ENCODE data around the gene SCP2.
"Not testable (repeated sequence)": the region's sequence is repeated elsewhere in the genome, so short reads cannot be mapped to it uniquely, and the experiment has no call there.

Gene SCP2

DNA sequence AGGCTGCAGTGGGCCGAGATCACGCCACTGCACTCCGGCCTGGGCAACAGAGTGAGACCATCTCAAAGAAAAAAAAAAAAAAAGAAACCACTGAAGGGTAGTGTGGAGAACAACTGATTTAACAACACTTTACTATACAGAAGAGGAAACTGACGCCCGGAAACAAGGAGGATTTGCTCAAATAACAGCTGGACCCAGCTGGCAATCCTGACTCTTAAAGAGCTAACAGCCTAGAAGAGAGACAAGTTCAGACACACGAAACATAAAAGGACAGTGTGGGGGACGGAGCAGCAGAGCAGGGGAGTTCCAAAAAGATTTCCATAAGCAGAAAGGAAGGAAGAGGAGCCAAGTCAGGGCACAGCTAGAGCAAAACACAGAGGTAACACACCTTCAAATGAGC, 9.9 kb upstream of the SCP2 start:
- DNase-seq (ENCODE audit: low read depth in 3 of 3), result no peak

DNA sequence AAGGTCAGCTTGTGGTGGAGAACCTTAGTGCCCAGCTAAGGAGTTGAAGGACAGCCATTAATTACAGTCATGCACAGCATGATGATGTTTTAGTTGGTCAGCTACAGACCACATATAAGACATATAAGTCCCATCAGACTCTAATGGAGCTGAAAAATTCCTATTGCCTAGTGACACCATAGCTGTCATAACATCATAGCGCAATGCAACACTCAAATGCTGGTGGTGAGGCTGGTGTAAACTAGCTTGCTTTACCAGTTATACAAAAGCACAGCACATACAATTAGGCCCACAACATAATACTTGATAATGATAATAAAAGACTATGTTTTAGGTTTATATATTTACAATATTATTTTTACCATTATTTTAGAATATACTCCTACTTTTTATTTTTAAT, 9.5 kb upstream of the SCP2 start:
- DNase-seq (ENCODE audit: low read depth in 3 of 3), result no peak

GRCh38 chr1:52918201-52918600, 8.9 kb upstream of the SCP2 start:
- DNase-seq (ENCODE audit: low read depth in 3 of 3), result no peak

DNA sequence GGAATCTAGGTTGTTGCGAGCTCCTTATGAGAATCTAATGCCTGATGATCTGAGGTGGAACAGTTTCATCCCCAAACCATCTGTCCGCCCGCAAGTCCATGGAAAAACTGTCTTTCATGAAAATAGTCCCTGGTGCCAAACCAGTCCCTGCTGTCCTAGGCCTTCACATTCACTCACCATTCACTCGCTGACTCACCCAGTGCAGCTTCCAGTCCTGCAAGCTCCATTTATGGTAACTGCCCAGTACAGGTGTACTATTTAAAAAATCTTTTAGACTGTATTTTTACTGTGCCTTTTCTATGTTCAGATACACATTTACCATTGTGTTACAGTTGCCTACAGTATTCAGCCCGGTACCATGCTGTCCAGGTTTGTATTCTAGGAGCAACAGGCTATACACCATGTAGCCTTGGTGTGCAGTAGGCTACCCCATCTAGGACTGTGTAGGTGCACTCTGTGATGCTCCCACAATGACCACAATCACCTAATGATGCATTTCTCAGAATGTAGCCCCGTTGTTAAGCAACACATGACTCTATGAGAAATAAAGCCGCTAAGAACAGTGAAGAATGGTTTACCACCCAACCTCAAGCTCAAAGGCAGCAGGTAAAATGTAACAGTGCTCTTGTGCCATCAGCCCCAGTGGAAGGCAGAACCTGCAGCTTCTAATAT, 7.9 kb upstream of the SCP2 start:
- DNase-seq (ENCODE audit: low read depth in 3 of 3), result no peak

GRCh38 chr1:52919723-52920483, 7.2 kb upstream of the SCP2 start:
- no peak for DNase-seq (ENCODE audit: low read depth in 3 of 3)

DNA sequence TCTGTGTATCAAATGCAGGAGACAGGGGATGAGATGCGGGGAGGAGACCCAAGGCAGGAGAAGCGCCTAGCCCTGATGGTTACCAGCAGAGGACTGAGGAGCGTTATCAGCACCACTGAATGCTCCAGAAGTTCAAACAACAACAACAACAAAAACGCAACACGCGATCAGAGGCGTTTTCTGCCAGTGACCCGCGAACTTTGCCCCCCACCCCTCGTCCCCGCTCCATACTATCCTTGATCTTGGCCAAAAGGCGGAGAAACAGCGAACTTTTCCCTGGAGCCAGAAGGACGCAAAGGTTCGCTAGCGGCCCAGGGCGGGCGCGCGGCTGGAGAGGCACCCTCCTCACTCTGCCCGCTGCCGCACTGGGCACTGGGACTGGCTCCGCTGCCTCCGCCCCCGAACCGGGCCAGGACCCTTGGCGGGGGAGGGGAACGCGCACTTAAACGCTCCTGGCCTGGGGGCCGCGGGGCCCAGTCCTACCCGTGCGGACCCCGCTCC, 6.2 kb upstream of the SCP2 start:
- no peak for DNase-seq (ENCODE audit: low read depth in 3 of 3)

DNA sequence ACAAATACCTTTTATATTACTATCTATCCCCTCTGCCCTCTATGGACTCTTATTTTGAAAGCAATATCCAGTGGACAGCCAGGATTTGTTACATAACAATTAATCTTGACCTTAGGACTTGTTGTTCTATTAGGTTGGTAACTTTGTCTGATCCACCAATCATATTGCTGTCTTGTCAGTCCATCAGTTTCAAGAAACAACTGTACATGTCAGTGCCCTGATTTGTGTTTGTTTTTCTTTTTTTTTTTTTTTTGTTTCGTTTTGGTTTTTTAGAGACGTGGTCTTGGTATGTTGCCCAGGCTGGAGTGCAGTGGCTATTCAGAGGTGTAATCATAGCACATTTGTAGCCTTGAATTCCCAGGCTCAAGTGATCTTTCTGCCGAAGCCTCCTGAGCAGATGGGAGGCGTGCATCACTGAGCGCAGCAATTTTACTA, 1.5 kb upstream of the SCP2 start:
- no peak for DNase-seq (ENCODE audit: low read depth in 3 of 3)

DNA sequence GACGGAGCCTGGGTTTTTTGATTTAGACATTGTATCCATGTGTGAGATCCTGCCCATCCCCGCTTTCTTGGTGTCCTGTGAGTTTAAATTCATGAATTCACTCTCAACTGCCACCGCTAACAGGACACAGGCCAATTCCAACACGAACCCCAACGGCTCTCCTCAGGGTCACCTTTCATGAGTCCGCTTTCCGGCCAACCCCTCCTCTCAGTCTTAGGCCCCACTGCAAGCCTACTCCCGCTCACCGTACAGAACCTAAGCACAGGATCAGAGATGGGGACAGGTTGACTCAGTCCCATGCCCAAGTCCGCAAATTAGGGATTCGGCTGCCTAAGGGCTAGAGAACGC, 238 bp upstream of the SCP2 start:
- DNase-seq (ENCODE audit: low read depth in 3 of 3), result no peak

DNA sequence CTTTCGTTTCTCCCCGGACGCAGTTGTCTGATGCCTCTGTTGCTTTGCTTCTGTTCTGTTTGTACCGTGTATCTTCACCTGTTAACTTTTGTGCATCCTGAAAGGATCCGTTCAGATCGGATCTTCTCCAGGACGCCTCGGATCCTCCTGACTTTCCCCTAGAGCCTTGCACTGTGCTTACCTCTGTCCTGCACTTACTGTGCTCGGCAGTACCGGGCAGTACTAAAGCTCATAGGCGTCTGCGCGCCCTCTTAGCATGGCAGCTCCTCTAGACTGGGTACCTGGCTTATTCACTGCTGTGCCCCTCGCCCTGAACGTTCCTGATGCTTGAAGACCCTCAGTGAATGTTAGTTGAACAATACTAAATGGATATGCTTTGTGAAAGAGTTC, 934 bp downstream of the SCP2 start:
- no peak for DNase-seq (ENCODE audit: low read depth in 3 of 3)

GRCh38 chr1:52929019-52929418, 1.9 kb downstream of the SCP2 start:
- DNase-seq (ENCODE audit: low read depth in 3 of 3), result no peak

- no peak for DNase-seq (ENCODE audit: low read depth in 3 of 3)
These were observed 10.5 kb downstream of the SCP2 start for GRCh38 chr1:52937433-52938182.

GRCh38 chr1:52938183-52938451, 11.0 kb downstream of the SCP2 start:
- no peak for DNase-seq (ENCODE audit: low read depth in 3 of 3)

DNA sequence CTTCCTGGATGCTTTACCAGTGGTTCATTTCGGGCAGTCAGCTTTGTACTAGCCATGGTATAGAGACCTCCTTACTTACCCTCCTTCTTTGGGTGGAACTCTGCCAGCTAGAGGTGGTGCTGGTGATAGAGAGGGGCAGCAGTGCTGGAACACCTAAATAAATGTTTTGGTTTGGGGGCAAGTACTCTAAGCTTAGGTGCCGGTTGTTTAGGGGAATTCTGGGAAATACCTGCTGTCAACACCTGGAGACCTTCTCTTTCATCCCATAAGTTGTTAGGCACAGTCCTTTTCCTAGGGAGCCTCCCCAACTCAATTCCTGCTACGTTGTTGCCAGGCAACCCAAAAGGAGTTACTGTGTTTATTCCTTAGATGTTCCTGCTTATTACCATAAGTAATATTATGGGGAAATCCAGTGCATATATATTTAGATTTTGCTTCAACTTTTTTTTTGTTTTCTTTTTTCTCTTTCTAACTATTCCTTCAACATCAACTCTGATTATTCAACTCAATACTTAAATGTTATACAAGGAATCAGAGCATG, 16.9 kb downstream of the SCP2 start:
- no peak for DNase-seq (ENCODE audit: low read depth in 3 of 3)

GRCh38 chr1:52944566-52944965, 17.5 kb downstream of the SCP2 start:
- no peak for DNase-seq (ENCODE audit: low read depth in 3 of 3)

- no peak for DNase-seq (ENCODE audit: low read depth in 3 of 3)
These were observed 20.4 kb downstream of the SCP2 start for GRCh38 chr1:52947490-52947889.

- DNase-seq (ENCODE audit: low read depth in 3 of 3), result not testable (repeated sequence)
These were observed 22.5 kb downstream of the SCP2 start for GRCh38 chr1:52949602-52950001.

DNA sequence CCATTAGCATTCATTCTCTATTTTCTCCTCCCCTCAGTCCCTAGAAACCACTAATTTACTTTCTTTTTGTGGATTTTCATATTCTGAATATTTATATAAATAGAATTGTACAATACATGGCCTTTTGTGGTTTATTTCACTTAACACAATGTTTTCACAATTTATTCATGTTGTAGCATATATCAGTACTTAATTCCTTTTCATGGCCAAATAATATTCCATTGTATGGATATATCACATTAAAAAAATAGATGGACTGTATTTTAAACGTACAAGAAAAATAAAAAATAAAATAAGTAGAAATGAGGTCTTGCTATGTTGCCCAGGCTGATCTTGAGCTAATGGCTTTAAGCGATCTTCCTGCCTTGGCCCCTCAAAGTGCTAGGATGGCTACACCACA, 25.0 kb downstream of the SCP2 start:
- no peak for DNase-seq (ENCODE audit: low read depth in 3 of 3)

GRCh38 chr1:52955129-52955970, 28.3 kb downstream of the SCP2 start:
- DNase-seq (ENCODE audit: low read depth in 3 of 3), result no peak

DNA sequence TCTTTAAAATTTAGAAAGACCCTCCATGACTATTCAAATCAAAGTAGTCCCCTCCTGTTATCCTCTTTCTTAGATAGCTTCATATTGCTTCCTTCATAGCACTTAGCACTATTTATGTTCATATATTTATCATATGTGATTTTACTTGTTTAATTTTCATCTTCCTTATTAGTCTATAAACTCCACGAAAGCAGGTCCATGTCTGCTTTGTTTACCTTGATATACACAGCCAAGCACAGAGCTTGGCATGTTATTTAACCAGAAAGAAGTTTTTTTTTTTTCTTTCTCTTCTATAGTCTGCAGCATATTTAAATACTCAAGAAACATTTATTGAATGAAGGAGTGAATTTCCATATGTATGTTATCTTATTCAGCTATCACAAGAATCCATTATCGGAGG, 36.0 kb downstream of the SCP2 start:
- no peak for DNase-seq (ENCODE audit: low read depth in 3 of 3)

GRCh38 chr1:52967666-52968065, 40.6 kb downstream of the SCP2 start:
- no peak for DNase-seq (ENCODE audit: low read depth in 3 of 3)

GRCh38 chr1:52969234-52969633, 42.2 kb downstream of the SCP2 start:
- DNase-seq (ENCODE audit: low read depth in 3 of 3), result not testable (repeated sequence)

DNA sequence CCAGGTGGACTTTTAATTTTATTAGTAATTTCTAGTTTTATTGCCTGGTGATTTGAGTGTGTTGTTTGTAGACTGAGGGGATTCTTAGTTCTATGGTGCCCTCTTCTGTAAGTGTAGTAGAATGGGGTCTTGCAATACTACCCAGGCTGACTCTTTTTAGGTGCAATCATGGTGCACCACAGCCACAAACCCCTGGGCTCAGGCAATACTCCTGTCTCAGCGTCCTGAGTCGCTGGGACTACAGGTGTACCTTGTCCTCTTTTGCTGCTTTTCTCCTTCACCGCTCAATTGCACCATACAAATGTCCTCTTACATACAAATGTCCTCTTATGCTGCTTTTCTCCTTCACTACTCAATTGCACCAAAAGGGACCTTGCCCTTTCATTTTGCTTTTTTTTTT, 43.1 kb downstream of the SCP2 start:
- DNase-seq (ENCODE audit: low read depth in 3 of 3), result no peak
